Stimulated activated CD4-positive, alpha-beta T cell treated with anti-CD3 and anti-CD28 coated beads, Interleukin-2, amount 100 ng/mL, for 4 hours (primary cell): Measurements from ENCODE around the gene CXCL5.
"Not testable (repeated sequence)": the region's sequence is repeated elsewhere in the genome, so short reads cannot be mapped to it uniquely, and the experiment has no call there.

Experiments used
- DNase-seq: peaks from one replicate; pipeline ENCODE4 v3.0.0-alpha.2; 2020; ENCODE audit warnings: low read depth

The CXCL5 gene

GRCh38 chr4:73970945-73971344 is 27.5 kb downstream of the CXCL5 start:
- no peak for DNase-seq

GRCh38 chr4:73970011-73970410 is 28.5 kb downstream of the CXCL5 start:
- no peak for DNase-seq

GRCh38 chr4:73967866-73968265 is 30.6 kb downstream of the CXCL5 start:
- no peak for DNase-seq

- DNase-seq = no peak
These were observed 33.4 kb downstream of the CXCL5 start for GRCh38 chr4:73964862-73965611.

GRCh38 chr4:73962724-73963123 is 35.8 kb downstream of the CXCL5 start:
- no peak for DNase-seq

- DNase-seq = not testable (repeated sequence)
These were observed 39.4 kb downstream of the CXCL5 start for GRCh38 chr4:73959041-73959440.

- no peak for DNase-seq
These were observed 46.1 kb downstream of the CXCL5 start for GRCh38 chr4:73952352-73952751.

GRCh38 chr4:73950376-73950920 is 48.0 kb downstream of the CXCL5 start:
- DNase-seq = not testable (repeated sequence)

GRCh38 chr4:73948990-73949706 is 49.3 kb downstream of the CXCL5 start:
- DNase-seq = no peak

- no peak for DNase-seq
These were observed 50.2 kb downstream of the CXCL5 start for GRCh38 chr4:73948291-73948690.

- no peak for DNase-seq
These were observed 51.1 kb downstream of the CXCL5 start for GRCh38 chr4:73947239-73947985.

- DNase-seq = no peak
These were observed 52.6 kb downstream of the CXCL5 start for GRCh38 chr4:73945674-73946449.
